Stimulated activated CD4-positive, alpha-beta T cell treated with anti-CD3 and anti-CD28 coated beads, TNF-alpha, amount 100 ng/mL, for 4 hours (primary cell): ENCODE results near the gene SALL1.

Experiments
- DNase-seq, 3 experiments: peaks; one replicate each; pipeline ENCODE4 v3.0.0-alpha.2; 2020; ENCODE audit warnings: low read depth in 3 of 3

Gene SALL1

DNA sequence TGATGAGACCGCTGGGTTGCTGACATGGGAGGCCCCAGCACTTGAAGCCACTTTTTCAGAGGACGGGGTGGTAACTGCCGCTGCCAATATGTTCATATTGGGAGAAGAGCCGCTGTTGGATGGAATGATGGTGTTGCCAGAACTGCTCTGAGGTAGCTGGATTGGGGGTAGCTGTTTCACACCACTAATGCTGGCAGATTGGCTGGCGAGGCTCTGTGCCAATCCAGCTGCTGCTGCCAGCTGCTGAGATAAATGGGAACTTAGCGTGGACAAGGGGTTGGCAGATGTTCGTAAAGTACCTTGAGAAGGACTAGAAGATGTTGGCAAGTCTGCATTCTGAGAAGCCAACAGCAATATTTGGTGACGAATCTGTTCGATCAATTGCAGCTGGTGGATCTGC lies 10.0 kb downstream of the SALL1 start:
- DNase-seq = no peak

DNA sequence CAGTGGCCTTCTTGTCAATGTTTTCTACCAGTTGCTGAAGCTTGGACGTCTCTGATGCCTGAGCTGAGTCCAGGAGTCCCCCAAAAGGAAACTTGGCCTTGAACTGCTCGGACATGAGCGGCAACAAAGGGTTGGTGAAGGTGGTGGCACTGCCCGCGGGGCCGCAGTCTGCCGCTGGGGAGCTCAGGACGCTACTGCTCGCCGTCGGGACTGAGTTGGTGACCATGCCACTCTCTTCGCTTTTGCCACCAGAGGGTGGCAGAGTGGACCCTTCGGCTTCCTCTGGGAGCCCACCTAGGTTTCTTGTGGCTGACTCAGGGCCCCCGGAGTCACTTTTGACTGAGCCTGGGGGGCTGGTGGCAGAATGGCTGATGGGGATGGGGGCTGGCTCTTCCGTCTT lies 11.0 kb downstream of the SALL1 start:
- DNase-seq = no peak

DNA sequence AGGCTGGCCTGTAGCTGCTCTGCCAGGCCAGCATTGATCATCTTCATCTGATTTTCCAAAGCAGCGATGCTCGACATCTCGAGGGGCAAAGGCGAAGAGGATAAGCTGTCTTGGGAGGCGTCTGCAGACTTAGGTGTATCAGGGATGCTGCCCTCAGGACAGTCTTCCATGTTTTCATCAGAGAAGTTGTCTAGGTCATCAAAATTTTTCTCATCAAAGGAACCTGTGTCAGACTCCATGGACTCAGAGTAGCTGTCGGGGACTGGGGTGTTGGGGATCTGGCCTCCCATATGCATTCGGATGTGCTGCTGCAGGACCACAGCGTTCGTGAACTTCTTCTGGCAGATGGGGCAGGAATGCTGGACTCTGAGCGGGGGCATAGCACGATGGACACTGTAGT lies 11.5 kb downstream of the SALL1 start:
- DNase-seq = no peak

DNA sequence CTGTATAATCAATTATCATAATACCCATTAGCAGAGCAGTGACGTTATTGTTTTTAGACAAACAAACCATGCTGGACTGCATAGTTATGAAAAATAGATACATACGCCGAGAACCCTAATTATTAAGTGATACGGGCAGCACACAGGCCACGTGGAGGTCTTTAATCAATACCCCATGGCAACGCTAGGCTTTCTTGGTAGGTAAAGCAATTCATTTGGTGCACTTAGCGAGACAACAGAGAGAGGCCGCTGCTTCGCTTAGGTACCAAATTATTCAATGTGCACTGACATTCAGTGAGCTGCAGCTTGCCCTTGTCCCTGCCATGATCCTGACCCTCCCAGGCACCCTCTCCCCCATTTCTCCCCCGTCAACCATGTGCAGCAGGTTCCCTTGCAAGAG lies 12.9 kb downstream of the SALL1 start:
- DNase-seq = no peak

DNA sequence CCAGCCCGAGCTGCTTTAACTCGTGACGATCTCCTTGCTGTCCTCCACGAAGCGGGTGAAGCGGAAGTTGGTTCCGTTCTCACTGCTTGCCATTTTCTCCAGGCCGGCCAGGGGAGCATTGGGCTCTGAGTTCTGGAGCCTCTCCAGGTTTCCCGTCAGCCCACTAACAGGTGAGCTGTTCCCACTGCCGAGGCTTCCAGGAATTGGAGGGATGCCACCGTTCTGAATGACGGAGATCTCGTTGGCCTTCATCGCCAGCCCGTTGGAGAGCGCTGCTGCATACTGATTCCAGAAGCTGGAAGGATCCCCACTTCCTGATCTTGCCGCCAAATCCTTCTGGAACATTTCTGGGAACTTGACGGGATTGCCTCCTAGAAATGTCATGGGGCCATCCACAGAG lies 14.0 kb downstream of the SALL1 start:
- no peak for DNase-seq

DNA sequence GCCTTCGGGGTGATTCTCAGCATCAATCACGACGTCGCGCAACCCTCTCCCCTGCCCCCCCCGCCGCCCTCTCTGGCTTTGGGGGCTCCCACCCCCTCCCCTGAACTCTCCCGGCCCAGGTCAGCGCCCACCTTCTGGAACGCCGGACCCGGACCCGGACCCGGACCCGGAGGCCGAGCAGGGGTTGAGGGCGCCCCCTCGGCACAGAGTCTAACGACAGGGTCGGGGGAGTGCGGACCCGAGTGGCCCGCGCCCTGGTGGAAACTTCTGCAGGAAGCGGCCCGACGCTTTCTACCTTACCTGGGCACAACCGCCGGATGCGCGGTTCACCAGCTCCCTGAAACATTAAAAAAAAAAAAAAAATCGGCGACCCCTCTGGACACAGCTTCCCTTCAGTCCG lies 16.2 kb downstream of the SALL1 start:
- no peak for DNase-seq

DNA sequence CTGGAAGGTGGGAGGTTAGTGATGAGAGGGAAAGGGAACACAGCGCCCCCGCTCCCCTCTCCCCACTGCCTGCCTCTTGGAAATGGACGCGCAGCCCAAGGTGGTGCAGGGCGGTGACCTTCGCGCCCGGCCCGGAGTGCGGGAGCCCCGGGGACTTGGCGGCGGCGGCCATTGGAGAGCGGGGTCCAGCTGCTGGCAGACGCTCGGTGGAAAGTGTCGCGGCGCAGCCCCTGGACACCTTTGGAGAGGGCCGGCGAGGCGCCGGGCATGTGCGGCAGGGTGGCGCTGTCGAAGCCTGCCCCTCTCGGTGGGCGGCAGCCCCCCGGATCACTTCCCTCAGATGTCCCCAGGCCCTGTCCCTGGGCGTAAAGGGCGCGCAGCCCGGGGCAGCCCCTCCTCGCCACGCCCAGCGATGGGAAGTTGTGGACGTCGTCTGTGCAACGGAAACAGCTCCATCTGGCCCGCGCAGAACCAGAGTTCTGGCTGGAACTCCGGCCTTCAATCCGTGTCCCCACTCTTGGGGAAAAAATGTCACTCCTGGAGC lies 16.7 kb downstream of the SALL1 start:
- no peak for DNase-seq

DNA sequence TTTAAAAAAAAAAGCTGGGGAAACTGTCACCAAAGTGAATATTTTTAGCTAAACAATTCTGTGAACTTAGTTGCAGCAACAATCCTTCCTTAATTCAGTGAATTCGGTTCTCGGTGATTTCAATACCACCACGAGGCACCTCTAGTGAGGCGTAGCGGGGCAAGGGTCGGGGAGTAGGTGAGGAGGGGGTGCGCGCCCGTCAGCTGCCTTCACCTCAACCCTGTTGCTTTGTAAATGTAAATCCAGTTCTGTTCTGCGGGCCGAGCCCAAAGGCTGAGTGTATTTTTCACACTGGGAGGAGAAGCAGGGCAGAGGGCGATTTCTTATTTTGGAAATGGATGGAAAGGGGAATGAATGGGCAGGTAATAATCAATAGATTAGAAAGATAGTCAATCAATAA lies 17.4 kb downstream of the SALL1 start:
- DNase-seq = no peak

DNA sequence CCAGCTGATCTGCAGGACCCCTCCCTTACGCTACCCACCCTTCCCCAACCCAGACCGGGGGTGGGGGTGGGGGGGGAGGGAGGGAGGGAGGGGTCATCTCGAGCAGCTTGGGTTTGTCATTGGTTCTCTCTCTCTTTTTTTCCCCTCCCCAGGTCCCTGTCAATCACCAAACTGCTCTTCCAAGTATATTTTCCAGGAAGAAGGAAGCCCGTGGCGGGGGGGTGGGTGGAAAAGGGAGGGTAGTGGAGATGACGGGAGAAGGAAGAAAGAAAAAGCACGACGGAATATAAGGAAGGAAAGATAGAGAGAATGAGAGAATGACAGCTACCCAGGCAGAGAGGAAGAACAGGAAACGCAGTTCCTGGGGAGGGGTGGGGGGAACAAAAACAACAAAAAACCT lies 17.9 kb downstream of the SALL1 start:
- DNase-seq = no peak

DNA sequence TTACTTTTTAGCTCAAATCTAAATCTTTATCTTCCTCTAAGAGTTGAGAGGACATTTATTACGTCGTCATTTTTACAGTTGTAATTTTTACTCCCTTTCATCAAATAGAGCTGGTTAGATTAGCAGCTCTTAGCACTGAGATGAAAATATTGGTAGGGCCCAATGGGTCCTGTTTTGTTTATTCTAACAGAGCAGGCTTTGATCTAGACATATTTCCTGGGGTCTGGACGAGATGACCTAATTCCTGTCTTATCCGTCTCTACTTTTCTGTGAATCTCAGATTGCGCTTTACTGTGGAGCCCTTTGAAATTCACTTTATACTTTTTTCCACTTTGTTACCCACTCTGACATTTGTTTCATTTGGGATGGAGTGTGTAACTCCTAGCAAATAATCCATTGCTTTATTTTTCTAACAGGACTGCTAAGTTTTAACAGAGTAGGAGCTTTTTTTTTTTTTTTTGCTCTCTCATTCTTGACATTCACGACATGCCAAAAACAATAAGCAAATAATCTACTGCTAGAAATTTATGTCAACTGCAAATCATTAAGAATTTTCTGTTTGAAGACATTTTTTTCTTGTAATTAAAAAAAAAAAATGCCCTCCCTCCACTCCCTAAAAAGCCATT lies 18.5 kb downstream of the SALL1 start:
- no peak for DNase-seq

DNA sequence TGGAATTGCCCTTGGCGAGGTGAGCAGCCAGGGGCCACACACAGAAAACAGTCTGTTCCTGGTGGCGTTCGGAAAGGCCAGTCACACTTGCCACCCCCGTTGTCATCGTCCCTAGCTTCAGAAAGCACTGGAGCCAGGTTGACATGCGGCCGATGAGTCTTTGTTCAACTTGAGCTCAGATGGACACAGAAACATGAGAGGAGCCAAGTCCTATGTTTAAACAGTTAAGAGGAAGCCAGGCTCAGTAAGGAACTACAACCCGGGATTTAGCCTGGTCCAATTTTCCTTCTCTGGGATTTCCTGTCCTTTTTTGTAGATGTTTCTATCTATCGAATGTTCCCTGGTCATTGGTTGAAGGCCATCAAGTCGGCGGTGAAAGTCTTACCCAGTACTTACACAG lies 19.5 kb downstream of the SALL1 start:
- no peak for DNase-seq

DNA sequence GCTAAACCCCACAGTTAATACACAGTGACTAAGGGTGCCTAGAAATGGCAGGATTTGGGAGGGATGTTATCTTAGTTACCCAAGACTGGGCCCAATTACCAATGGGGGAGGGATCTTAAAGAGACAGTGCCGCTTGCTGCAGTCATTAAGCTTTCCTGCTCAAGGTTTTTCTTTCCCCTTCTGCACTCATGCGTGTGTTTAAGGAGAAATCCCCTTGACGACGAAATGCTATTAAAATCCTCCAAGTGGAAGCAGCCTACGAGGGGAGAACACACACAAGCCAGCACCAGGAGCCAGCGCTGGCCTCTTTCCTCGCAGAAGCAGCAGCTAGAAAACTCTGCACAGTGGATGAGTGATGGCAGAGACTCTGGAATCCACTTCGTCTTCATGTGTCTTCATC lies 22.0 kb downstream of the SALL1 start:
- no peak for DNase-seq

DNA sequence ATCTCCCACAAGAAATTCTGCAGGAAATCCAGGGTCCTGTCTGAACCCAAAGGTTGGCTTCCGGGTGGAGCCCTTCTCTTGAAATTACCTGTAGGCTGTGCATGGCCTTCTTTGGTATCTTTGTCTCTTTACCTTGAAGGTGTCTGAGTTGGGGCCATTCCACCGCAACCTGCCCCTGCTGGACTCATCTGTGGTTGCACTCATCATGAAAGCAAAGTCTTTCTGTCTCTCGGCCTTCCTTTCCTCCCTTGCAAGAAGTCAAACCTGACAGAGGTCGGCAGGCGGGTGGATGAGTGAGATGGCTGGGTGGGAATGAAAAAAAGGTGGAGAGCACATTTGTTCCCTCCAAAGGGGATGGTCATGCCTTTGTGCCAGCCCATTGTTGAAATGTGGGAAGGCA lies 25.1 kb downstream of the SALL1 start:
- DNase-seq = no peak

DNA sequence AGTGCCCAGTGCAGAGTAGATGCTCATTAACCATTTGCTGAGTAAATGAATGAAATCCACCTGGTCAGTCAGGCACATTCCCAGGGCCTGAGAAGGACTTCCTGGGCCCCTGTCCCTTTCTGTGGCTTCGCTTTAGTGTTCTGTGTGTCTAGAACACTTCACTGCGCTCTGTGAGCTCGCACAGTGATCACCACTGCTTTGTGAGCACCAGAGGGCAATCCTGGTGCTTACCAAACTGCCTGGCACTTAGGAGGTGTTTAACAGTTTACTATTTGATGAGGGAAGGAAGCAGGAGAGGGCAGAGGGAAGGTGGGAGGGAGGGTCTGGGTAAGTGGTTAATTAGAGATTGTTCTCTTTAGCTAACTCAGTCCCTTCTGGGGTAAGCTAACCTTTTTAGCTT lies 26.2 kb downstream of the SALL1 start:
- no peak for DNase-seq

DNA sequence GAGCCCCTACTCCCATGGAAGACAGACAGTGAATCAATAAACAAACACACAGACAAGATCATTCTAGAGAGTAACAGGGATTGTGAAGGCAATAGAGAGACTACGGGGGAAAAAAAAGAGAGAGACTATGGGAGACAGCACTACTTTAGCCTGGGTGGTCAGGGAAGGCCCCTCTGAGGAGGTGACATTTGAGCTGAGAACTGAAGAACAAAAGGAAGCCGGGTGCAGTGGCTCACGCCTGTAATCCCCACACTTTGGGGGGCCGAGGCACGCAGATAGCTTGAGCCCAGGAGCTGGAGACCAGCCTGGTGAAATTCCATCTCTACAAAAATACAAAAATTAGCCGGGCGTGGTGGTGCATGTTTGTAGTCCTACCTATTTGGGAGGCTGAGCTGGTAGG lies 29.2 kb downstream of the SALL1 start:
- DNase-seq = no peak

DNA sequence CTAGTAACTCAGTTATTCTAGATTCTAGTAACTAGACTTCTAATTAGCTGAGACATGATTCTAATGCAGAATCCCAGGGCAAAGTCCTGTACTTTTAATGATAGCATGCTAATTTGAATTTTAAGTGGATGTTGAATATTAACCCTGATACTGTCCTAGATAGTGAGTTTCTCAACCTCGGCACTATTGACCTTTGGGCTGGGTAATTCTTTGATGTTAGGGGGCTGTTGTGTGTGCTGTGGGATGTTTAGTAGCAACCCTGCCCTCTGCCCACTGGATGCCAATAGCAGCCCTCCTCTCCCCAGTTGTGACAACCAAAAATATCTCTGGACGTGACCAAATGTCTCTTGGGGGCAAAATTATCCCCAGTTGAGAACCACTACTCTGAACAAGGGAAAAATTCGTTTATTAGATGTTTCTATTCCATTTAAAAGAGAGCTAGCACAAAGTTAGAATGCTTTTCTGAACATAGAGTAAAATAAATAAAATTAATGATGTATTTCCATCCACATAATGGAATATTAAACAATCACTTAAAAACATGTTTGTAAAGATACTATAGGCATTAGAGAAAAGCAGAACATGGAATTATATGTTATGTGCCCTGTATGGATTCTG lies 30.2 kb downstream of the SALL1 start:
- no peak for DNase-seq

DNA sequence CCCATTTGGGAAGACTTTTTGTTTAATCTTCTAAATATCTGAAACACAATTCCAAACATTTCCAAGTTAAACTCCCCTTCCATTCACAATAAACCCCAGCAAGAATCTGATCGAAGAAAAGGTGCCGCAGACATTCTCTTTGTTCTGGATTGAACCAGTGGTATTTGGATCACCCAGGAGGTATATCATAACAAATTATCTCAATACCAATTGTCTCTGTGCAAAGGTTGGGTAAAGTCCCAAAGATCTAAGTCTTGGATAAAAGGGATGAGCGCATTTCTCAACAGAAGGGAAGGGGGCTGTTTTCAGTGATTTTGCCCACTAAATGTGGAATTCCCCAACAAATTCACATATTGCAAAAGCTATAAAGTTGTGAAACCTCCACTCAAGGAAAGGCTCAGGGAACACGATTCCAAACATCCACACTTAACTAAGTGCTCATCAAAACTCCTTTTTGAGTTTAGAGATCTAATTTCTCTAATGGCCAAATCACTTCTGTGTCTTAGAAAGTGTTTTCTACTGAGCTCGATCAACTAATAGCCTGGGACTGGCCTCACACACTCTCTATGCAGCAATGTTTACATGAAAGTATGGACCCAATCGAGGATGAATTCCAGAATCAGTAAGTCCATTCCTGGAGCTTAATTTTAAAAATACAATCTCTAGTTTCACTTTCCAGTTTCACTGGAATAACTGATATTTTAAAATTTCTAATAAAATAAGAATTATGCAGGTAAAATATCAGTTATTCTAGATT lies 30.9 kb downstream of the SALL1 start:
- DNase-seq = no peak

DNA sequence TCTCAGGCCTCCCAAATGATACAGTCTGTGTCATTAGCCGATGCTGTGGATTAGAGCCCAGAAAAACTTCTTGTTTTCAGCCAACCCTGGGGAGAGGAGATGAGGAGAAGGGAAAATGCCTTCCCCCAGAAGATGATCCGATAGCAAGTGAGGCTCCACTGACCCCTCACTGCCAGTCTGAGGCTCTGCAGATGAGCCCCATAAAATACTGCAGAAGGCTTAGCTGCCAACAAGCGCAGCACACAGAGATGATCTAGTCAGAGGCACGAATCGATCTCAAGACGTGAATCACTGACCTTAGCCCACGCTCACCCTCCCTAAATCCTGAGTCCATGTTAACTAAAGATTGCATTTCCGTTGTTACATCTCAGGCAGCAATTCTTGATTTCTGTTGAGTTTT lies 31.5 kb downstream of the SALL1 start:
- DNase-seq = no peak

DNA sequence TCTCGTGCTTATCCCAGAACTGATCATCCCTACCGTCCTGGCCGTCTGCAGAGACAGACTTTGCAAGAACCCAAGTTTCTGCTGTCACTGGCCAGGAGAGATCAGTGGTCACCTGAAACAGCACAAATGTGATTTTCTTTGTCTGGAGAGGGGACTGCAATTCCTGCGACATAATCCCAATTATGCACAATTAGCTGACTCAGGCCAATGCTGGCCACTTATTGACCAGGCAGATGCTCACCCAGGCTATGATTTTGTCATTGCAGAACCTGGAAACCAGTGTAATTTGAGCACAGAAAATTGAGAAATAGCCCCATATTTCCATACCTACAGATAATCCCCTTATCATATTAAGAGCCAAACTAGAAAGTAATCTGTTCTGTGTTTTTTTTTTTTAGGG lies 34.7 kb downstream of the SALL1 start:
- no peak for DNase-seq

DNA sequence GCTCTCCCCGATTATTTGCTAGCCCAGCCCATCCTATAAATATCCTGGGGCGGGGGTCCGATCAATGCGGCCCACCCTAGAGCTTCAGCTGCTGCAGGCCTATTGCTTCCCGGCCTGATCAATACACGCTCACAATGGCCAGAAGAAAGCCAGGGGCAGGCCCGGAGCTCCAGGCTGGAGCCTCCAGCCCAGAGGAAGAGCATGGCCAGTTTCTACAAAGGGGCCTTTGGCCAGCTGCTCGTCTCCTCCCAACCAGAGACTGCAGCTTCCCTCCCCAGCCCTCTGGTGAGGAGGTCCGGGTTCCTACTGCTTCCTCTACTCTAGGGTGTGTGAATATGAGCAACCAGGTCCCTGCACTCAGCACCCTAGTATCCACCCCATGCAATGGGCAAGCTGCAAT lies 36.7 kb downstream of the SALL1 start:
- no peak for DNase-seq

DNA sequence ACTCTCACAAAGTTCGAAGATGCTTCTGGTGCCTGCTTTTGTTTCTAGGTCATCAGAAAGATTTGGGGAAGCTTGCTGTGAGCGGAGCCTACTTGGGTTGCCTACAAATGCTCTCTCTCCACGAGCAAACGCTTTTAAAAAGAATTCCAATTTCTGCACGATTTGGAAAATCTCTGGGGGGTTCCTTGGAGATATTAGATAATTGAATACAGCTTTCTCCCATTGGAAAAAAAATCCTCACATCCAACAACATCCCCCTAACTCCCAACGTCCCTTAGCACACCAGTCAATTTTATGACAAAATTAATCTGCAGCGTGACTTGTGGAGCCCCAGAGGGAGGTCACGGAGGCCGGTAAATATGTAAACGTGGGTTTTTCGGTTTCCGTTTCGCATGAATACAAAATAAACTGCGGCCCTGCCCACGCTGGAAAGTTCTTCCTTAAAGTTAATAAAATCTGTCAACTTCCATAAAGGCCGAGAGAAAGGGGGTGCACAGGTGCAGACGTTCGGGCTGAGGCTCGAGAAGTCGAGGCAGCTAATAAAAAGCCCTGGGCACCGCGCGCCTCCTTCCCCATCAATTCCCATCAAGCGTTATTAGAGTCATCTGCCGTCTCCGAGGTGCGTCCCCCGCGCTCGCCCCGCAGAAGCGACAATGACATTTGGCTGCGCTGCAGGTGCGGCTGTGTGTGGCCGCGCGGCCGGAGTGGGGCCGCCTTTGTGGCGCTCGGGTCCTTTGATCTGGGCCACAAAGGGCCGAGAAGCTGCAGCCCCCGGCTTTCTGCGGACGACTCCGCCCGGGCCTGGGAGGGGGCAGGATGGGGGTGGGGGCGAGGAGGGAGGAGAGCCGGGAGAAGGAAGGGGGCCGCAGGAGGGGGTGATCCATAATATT lies 37.6 kb downstream of the SALL1 start:
- DNase-seq = no peak

DNA sequence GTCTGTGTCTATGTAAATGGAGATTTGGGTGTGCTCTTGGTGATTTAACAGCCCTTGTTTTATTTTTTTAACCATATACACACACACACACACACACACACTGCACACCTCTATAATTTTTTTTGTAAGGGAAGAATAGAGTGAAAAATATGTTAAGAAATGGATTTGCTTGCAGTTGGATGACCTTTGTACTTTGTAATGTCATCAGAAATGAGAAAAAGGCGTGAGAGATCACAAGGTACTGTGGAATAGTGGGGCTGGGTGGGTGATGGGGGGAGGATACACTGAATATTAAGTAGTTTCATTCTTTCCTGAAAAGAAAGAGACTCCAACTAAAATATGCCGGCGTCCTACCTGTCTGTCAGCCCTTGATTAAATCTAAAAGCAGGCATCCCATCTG lies 38.7 kb downstream of the SALL1 start:
- no peak for DNase-seq
